ENCODE data around the gene EXT2. TPM values are rescaled to one million over a fixed set of nuclear protein-coding genes. Genes with fewer than 3 reads are reported as not detected.

EXT2 gene
- total RNA-seq, 1 donor from 2014 or later: 95.6 TPM

- no peak for TF ChIP-seq CTCF (IDR thresholded peaks at IDR 0.05; ENCODE audit: insufficient read depth, low read length, severe bottlenecking)
- Histone ChIP-seq H3K4me3 (ENCODE audit: low read depth, low read length) (no peak overlapping the region), H3K27me3 (ENCODE audit: control insufficient read depth, insufficient read depth, low read length) (no peaks in the 10 kb centered on the region), H3K36me3 (ENCODE audit: control insufficient read depth, insufficient read depth, low read length) (no peaks in the 10 kb centered on the region)
- DNase-seq (ENCODE audit: low read depth): no peak
- no peak for FAIRE-seq
Observed at GRCh38 chr11:44264761-44265160, 169.3 kb downstream of the EXT2 start.

- FAIRE-seq: no peak
- no peak for DNase-seq (ENCODE audit: low read depth)
- no peaks in the 10 kb centered on the region for H3K36me3 ChIP-seq (ENCODE audit: control insufficient read depth, insufficient read depth, low read length)
- no peak for TF ChIP-seq CTCF (IDR thresholded peaks at IDR 0.05; ENCODE audit: insufficient read depth, low read length, severe bottlenecking)
- H3K4me3 ChIP-seq (ENCODE audit: low read depth, low read length): no peak overlapping the region
- H3K27me3 ChIP-seq (ENCODE audit: control insufficient read depth, insufficient read depth, low read length): no peaks in the 10 kb centered on the region
Observed at GRCh38 chr11:44266056-44266780, 170.7 kb downstream of the EXT2 start.

- no peak for FAIRE-seq
- DNase-seq (ENCODE audit: low read depth): no peak
- no peak overlapping the region for H3K4me3 ChIP-seq (ENCODE audit: low read depth, low read length)
- H3K27me3 ChIP-seq (ENCODE audit: control insufficient read depth, insufficient read depth, low read length): no peaks in the 10 kb centered on the region
- TF ChIP-seq CTCF (IDR thresholded peaks at IDR 0.05; ENCODE audit: insufficient read depth, low read length, severe bottlenecking): no peak
- no peaks in the 10 kb centered on the region for H3K36me3 ChIP-seq (ENCODE audit: control insufficient read depth, insufficient read depth, low read length)
Observed at GRCh38 chr11:44267006-44267749, 171.7 kb downstream of the EXT2 start.

GRCh38 chr11:44267750-44268613 is 172.5 kb downstream of the EXT2 start:
- no peak for DNase-seq (ENCODE audit: low read depth)
- no peak for TF ChIP-seq CTCF (IDR thresholded peaks at IDR 0.05; ENCODE audit: insufficient read depth, low read length, severe bottlenecking)
- H3K36me3 ChIP-seq (ENCODE audit: control insufficient read depth, insufficient read depth, low read length): no peaks in the 10 kb centered on the region
- H3K27me3 ChIP-seq (ENCODE audit: control insufficient read depth, insufficient read depth, low read length): no peaks in the 10 kb centered on the region
- FAIRE-seq: no peak
- H3K4me3 ChIP-seq (ENCODE audit: low read depth, low read length): no peak overlapping the region

- FAIRE-seq (peak; percentile 36), DNase-seq (ENCODE audit: low read depth) (no peak)
- no peaks in the 10 kb centered on the region for H3K36me3 ChIP-seq (ENCODE audit: control insufficient read depth, insufficient read depth, low read length)
- no peak for TF ChIP-seq CTCF (IDR thresholded peaks at IDR 0.05; ENCODE audit: insufficient read depth, low read length, severe bottlenecking)
- H3K27me3 ChIP-seq (ENCODE audit: control insufficient read depth, insufficient read depth, low read length): no peaks in the 10 kb centered on the region
- no peak overlapping the region for H3K4me3 ChIP-seq (ENCODE audit: low read depth, low read length)
Observed at GRCh38 chr11:44268614-44269080, 173.2 kb downstream of the EXT2 start.
